Neural progenitor cell (in vitro differentiated cells): ENCODE data around the gene LBP. TPM values are rescaled to one million over a fixed set of nuclear protein-coding genes. Genes with fewer than 3 reads are reported as not detected.

ENCODE experiments used
- DNase-seq: peaks from one replicate; pipeline ENCODE4 v3.0.0-alpha.2; 2016; ENCODE audit warnings: low spot score
- H2AFZ ChIP-seq: fragments of 200-600 bp; sonication (generic); replicated peaks from 2 replicates; pipeline ENCODE4 v1.6.1; 2016; ENCODE audit warnings: antibody characterized with exemption
- H3F3A ChIP-seq: fragments of 200-600 bp; sonication (generic); 2 replicates; pipeline ENCODE4 v1.6.1; 2016; ENCODE audit warnings: antibody characterized with exemption, low read depth
- H3K27ac ChIP-seq: fragments of 200-600 bp; sonication (generic); 2 replicates; pipeline ENCODE4 v1.5.1; 2016; ENCODE audit warnings: mild to moderate bottlenecking
- H3K27me3 ChIP-seq: fragments of 200-600 bp; sonication (generic); 2 replicates; pipeline ENCODE4 v1.6.1; 2016; ENCODE audit warnings: mild to moderate bottlenecking, moderate library complexity
- H3K36me3 ChIP-seq: fragments of 200-600 bp; sonication (generic); 2 replicates; pipeline ENCODE4 v1.5.1; 2016
- H3K4me1 ChIP-seq: fragments of 200-600 bp; sonication (generic); 2 replicates; pipeline ENCODE4 v1.6.1; 2016; ENCODE audit warnings: mixed run types
- H3K4me2 ChIP-seq: fragments of 200-600 bp; sonication (generic); 2 replicates; pipeline ENCODE4 v1.6.1; 2016
- H3K4me3 ChIP-seq: fragments of 200-600 bp; sonication (generic); 2 replicates; pipeline ENCODE4 v1.5.1; 2016
- H3K79me2 ChIP-seq: fragments of 200-600 bp; sonication (generic); 2 replicates; pipeline ENCODE4 v1.6.1; 2016; ENCODE audit warnings: low read depth
- H3K9ac ChIP-seq: fragments of 200-600 bp; sonication (generic); 2 replicates; pipeline ENCODE4 v1.6.1; 2016
- H3K9me3 ChIP-seq: fragments of 200-600 bp; sonication (generic); 2 replicates; pipeline ENCODE4 v1.5.1; 2016; ENCODE audit warnings: low read depth
- H4K20me1 ChIP-seq: fragments of 200-600 bp; sonication (generic); 2 replicates; pipeline ENCODE4 v1.6.1; 2016; ENCODE audit warnings: low read depth
- H3K27ac Mint-ChIP-seq: 3 replicates; pipeline ENCODE4 v1.8.0; 2021; ENCODE audit warnings: mixed read lengths
- H3K27me3 Mint-ChIP-seq: 2 replicates; pipeline ENCODE4 v1.8.0; 2022; ENCODE audit warnings: low read depth, mild to moderate bottlenecking, inconsistent platforms, moderate library complexity, mixed read lengths; ENCODE audit not compliant: insufficient read depth
- H3K36me3 Mint-ChIP-seq: 3 replicates; pipeline ENCODE4 v1.8.0; 2021; ENCODE audit warnings: mixed read lengths
- H3K4me1 Mint-ChIP-seq: 3 replicates; pipeline ENCODE4 v1.8.0; 2021; ENCODE audit warnings: mixed read lengths
- H3K4me3 Mint-ChIP-seq: 3 replicates; pipeline ENCODE4 v1.8.0; 2021; ENCODE audit warnings: mild to moderate bottlenecking, moderate library complexity, mixed read lengths
- H3K9me3 Mint-ChIP-seq: 3 replicates; pipeline ENCODE4 v1.8.0; 2020; ENCODE audit warnings: mixed read lengths
- CTCF ChIP-seq: fragments of 200-600 bp; sonication (generic); IDR thresholded peaks from 2 replicates; pipeline ENCODE4 v1.5.1; 2017; ENCODE audit warnings: antibody characterized with exemption, mild to moderate bottlenecking
- EZH2 ChIP-seq: fragments of 200-600 bp; sonication (generic); IDR thresholded peaks from 2 replicates; pipeline ENCODE4 v1.6.1; 2017; ENCODE audit warnings: antibody characterized with exemption, mild to moderate bottlenecking, moderate library complexity
- EZH2phosphoT487 ChIP-seq: fragments of 200-600 bp; sonication (generic); IDR thresholded peaks from 2 replicates; pipeline ENCODE4 v1.6.1; 2017; ENCODE audit warnings: antibody characterized with exemption
- small RNA-seq: library from RNA; depleted of rRNA; stranded (forward); fragments of <200 nt; gene quantifications from one replicate; pipeline ENCODE3, GENCODE V24; 2015
- total RNA-seq: library from RNA; depleted of rRNA; stranded (reverse); fragments of >200 nt; gene quantifications from 2 replicates; pipeline ENCODE4 v1.2.3, GENCODE V29; 2015; ENCODE audit warnings: low replicate concordance

LBP gene
- total RNA-seq, 1 donor from 2014 or later, result not detected

- H3K79me2 ChIP-seq, result peaks cover 87% of the 10 kb centered on the region
- peaks cover 61% of the 10 kb centered on the region for H3K36me3 Mint-ChIP-seq
- peaks cover 6% of the 10 kb centered on the region for H3K27me3 Mint-ChIP-seq
Measured at GRCh38 chr20:38426006-38426897, 80.0 kb downstream of the LBP start.

More at GRCh38 chr20:38426006-38426897, 80.0 kb downstream of the LBP start:
- TF ChIP-seq EZH2, result no peak
- no peak for TF ChIP-seq EZH2phosphoT487
- TF ChIP-seq CTCF, result no peak
- Mint-ChIP-seq H3K4me3 (no peak overlapping the region), H3K4me1 (no peaks in the 10 kb centered on the region), H3K27ac (no peak overlapping the region), H3K9me3 (no peaks in the 10 kb centered on the region)
- H3F3A ChIP-seq, result peaks cover 31% of the 10 kb centered on the region
- H4K20me1 ChIP-seq, result peaks cover 99% of the 10 kb centered on the region
- H3K9me3 ChIP-seq, result no peaks in the 10 kb centered on the region
- H3K36me3 ChIP-seq, result no peaks in the 10 kb centered on the region
- no peak overlapping the region for H3K9ac ChIP-seq
- H3K4me1 ChIP-seq, result no peaks in the 10 kb centered on the region
- H3K27me3 ChIP-seq, result no peaks in the 10 kb centered on the region
- no peak overlapping the region for H3K4me3 ChIP-seq
- no peak for DNase-seq
- H2AFZ ChIP-seq, result no peak overlapping the region
- no peak overlapping the region for H3K4me2 ChIP-seq
- no peak overlapping the region for H3K27ac ChIP-seq

Small RNA genes lying within 50 kb of the gene (small RNA-seq; reads per million reads assigned to genes)
- not detected for gene RF00056
- gene SNORA71B, result 13.5 reads per million, percentile 96 among the genes with 10 or more reads in this experiment

Other genes starting within 250 kb of the LBP start
- gene TGM2, start 181.2 kb upstream of the LBP start, total RNA-seq, result 0.22 and 0.28 TPM in 2 replicates
- 0.22 TPM in 2 replicates for gene KIAA1755, start 85.7 kb upstream of the LBP start, total RNA-seq
- not detected in 2 replicates for gene BPI, start 42.3 kb upstream of the LBP start, total RNA-seq
- gene SNHG17, start 88.8 kb downstream of the LBP start, total RNA-seq, result 8.0 and 12.8 TPM in 2 replicates
- 27.3 and 39.1 TPM in 2 replicates for gene RALGAPB, start 126.4 kb downstream of the LBP start, total RNA-seq
- not detected in 2 replicates for gene ADIG, start 234.7 kb downstream of the LBP start, total RNA-seq